ENCODE data around the gene MAB21L3.

Gene MAB21L3

DNA sequence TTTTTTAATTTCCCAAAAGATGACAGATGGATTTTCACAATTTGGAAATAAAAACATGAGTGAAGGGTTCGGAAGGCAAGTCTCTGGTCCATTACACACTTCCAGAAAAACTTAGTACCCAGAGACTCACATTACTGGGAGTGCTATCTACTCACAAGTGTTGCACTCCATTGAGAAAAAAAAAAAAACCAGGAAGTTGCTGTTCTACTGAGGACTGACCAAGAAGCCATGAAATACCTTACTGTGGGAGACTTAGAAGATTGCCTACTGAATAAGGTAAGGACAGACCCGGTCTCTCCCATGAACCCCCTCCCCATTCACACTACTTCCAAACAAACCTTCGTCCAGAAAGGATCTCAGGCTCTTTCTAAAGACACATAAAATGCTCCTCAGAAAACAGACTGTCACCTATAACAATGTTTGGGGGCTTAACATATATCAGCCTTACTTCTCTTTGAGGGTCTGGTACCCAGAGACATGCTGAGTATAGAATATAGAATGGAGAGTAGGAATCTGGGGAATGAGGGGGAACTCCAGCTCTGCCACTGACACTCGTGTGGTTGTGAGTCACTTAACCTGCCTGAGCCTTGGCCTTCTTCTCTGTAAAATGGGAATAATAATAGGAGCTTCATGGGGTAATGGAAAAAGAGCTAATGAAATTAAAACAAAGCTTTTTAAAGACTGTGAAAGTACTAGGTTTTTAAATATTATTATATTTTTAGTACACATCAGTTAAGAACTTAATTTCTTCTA is 1.4 kb downstream of the MAB21L3 start:
- no peak for DNase-seq

DNA sequence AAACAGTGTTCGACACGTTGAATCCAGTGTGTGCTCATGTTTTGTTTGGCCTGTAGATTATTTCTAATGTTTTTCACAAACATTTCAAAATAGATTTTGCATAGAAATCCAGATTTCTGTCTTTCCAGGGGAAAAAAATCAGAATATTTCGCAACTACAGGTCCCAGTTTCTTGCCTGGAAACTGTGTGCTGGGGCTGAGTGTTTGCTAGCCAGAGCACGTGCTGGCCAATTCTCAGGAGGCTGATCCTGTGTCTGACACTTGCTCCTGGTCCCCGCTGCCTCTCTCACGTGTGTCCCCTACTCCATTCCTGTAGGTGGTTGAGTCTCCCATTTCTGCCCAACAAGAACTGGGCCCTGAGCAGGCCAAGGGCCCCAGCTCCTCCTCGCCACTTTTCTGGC is 2.4 kb downstream of the MAB21L3 start:
- DNase-seq: no peak

DNA sequence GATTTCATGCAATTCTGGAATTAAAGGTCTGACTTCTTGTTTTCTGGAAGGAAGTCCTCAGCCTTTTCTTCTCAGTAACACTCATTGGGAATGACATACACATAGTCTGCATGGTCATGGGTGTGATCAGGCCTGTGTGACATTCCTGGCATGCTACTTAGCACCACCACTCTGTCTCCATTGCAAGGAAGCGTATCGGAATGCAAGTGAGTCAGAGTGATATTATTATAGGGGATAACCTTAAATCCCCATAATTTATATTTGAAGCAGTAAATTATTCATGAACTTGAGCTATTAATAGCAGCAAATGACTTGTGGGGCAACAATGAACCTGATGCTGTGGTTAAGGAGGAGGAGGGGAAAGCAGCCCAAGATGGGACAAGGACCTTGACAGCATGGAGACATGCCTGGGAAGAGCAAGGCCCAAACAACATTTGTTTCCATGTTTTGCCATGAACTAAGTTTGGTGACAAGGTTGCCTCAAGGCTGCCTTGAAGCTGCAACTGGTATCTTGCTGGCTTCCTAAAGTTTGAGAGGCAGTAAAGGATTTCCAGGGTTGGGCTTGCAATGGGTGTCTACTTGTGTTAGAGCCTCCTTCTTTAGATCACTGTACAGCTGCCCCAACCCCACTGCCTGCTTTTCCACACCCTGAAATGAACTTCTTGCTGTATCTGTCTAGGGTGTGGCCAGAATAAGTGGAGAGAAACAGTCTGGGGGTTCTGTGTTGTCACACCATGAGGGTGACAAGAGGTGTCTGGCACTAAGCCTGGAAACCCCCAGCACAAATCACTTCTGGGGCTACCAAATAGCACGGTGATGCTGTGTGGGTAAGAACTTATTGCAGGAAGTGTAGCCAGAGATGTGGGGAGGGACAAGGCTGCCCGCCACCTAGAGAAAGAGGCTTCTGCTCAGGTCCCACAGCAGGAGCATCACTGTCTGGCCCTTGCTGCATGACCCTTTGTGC is 4.6 kb downstream of the MAB21L3 start:
- no peak for DNase-seq

- no peak for DNase-seq
These were observed 7.3 kb downstream of the MAB21L3 start for GRCh38 chr1:116118471-116118870.

- no peak for DNase-seq
These were observed 8.7 kb downstream of the MAB21L3 start for GRCh38 chr1:116119876-116120275.

DNA sequence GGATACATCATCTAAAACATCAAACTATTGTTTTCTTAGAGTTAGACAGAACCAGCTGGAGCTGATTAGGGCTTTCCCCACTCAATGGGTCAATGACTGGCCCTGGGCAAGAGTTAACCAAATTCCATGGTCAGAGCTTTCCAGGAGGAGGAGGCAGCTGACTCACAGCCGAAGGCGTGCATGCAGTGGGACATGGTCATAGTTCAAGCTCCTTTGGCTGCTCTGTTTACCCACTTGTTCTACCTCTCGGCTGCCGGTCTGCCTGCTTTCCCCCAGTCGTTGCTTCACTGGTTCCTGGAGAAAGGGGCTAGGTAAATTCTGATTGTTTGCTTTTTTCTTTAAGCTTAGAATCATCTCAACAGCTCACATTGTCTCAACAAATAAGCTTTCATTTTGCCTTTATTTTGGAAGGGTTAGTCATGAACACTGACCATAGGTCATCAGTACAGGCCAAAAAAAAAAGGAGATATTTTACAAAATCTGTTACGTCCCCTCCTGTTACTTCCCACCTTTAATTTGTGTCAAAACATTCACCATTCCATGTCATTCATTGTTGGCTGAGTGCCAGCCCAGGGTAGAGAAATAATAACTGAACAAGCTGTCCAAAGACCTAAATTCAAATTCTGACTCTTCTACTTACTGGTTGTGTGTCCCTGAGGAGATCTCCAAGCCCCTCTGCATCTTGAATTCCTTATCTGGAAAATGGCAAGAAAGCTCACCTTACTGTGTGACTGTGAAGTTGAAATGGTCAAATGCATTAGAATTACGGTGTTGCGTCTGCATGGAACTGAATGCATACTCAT is 12.0 kb downstream of the MAB21L3 start:
- no peak for DNase-seq

DNA sequence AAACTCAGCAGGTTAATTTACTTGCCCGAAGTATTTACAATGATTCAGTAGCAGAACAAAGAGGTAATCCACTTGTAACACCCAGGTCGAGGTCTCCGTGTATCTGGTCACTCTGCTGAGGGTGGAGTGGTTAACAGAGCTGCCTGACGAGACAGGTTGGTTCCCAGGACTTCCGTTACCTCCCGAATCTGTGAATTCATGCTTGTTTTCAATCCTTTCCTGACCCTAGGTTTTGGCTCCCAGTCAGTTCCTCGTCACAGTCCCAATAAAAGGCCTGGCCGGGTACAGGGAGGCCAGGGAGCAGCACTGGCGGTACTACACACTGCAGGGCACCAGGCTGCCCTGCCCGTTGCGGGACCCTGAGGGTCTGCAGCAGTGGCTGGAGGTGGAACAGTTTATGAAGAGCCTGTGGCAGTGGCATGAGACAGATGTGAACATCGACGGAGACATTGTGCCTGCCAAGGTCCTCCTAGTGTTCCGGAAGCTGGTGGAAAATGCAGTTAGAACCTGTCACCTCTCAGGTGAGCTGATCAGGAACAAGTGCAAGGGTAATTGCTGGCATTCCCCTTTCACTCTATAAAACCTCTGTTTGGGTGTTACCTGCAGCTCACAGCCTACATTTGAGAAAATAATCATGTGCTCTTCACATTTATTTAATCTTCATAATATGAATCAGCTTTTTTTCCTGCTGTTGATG is 12.8 kb downstream of the MAB21L3 start:
- DNase-seq: no peak

GRCh38 chr1:116125758-116126157 is 14.6 kb downstream of the MAB21L3 start:
- no peak for DNase-seq

DNA sequence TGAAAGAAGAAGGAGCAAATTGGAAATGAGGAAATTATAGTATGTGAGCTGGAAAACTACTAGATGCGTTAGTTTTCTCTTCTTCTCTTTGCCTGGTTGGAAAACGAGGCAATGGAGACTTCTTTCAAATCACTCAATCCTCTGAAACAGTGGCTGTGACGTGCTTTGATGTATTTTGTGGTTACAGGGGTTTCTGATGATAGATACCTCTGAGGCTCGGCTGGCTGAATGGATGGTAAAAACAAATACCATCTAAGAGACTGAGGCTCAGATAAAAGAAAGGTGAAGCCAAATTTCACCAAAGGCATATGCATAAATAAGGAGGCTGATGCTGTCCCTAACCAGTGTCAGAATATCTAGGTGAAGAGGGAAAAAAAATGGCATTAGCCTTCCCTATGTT is 15.1 kb downstream of the MAB21L3 start:
- DNase-seq: no peak

- DNase-seq: no peak
These were observed 16.1 kb downstream of the MAB21L3 start for GRCh38 chr1:116127123-116127847.

DNA sequence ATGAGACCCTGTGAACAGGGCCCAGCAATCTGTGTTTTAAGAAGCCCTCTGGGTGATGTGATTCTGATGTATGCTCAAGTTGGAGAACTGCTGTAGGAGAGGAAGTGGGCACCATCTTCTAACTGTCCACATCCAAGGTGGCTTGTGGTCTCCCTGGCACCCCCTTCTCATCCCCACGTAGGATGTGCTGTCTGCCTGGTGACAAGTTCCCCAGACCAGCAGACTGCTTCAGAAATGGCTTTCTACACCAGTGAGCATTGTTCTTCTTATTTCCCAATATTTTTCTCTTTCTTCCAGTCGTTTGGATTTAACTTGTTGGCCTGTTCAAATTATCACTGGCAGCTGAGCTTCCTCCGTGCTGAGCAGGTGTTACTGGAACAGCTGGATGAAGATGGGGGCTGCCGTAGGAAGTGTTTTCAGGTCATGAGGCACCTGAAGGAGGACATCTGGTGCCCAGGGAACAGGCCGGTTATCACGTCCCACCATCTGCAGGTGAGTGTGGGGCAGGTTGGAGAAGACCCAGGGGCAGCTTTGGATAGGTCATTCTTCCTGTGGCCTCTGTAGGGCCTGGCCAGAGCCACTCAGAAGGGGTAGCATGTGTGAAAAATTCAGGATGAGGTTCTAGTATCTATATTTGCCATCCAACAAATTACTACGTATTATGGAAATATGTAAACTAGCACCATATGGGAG is 16.8 kb downstream of the MAB21L3 start:
- DNase-seq: no peak

DNA sequence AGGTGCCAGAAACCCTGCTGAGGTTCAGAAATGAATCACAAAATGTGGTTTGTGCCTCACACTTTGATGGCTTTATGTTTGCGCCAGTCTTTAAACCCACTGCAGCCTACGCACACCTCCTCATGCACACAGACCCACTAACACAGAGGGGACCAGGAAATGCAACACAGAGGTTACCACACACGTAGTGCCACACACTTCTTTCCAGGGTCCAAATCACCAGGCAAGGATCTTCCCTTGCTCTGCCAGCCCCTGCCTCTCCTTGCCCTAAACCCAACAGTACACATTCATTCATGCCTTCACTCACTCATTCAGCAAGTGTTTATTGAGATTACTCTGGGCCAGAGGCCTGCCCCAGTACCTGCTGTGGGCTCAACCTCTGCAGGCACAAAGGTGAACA is 17.5 kb downstream of the MAB21L3 start:
- no peak for DNase-seq

DNA sequence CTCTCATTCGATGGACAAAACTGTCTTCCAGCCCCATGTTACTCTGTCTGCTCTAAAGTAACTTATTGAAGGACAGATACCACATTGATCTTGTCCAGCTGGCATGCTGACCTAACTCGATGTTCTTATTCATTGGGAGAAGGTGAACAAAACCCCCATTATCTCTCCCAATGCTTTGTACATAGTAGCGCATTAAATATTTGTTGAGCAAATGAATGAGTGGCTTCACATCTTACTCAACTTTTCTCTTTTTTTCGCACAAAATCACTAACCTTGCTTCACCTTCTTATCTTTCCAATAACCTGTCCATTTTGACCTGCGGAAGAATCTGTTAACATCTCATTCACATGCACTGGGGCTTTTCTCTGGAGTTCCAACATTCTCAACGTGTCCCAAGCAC is 18.3 kb downstream of the MAB21L3 start:
- DNase-seq: no peak

- DNase-seq: no peak
These were observed 19.2 kb downstream of the MAB21L3 start for GRCh38 chr1:116130356-116130755.

GRCh38 chr1:116131170-116131569 is 20.0 kb downstream of the MAB21L3 start:
- DNase-seq: no peak

- DNase-seq: no peak
These were observed 20.8 kb downstream of the MAB21L3 start for GRCh38 chr1:116131866-116132605.

GRCh38 chr1:116133696-116134475 is 22.7 kb downstream of the MAB21L3 start:
- DNase-seq: no peak

- no peak for DNase-seq
These were observed 23.2 kb downstream of the MAB21L3 start for GRCh38 chr1:116134476-116134773.

DNA sequence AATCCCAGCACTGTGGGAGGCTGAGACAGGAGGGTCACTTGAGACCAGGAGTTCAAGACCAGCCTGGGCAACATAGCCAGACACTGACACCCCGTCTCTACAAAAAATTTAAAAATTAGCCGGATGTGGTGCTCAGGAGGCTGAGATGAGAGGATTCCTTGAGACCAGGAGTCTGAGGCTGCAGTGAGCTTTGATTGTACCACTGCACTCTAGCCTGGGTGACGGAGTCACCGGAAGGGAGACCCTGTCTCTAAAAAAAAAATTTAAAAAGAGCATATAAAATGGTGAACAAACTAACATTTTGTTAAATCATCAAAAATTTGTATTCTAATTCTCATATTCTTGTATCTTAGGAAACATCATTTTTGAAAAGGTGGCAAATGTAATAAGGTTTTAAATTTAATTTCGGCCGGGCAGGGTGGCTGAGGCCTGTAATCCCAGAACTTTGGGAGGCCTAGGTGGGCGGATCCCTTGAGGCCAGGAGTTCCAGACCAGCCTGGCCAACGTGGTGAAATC is 27.1 kb downstream of the MAB21L3 start:
- no peak for DNase-seq

All from NCI-H446 treated with DMSO at 0.1 percent for 48 hours (cell line).